MM.1S (cell line): ENCODE results near the gene KLF15.
"Not testable (repeated sequence)": the region's sequence is repeated elsewhere in the genome, so short reads cannot be mapped to it uniquely, and the experiment has no call there.

ENCODE experiments used
- DNase-seq: peaks from one replicate; pipeline ENCODE4 v3.0.0-alpha.2; 2015
- H2AFZ ChIP-seq: fragments of 300-600 bp; sonication (generic); 2 replicates; pipeline ENCODE4 v1.6.0; 2016; ENCODE audit warnings: antibody characterized with exemption, low read length
- H3F3A ChIP-seq: fragments of 300-600 bp; sonication (generic); 2 replicates; pipeline ENCODE4 v1.6.1; 2016; ENCODE audit warnings: mild to moderate bottlenecking, antibody characterized with exemption, low read length, moderate library complexity, mixed read lengths; ENCODE audit not compliant: insufficient read depth
- H3K27ac ChIP-seq: fragments of 300-600 bp; sonication (generic); 2 replicates; pipeline ENCODE4 v1.5.1; 2016; ENCODE audit warnings: mild to moderate bottlenecking, low read length
- H3K27me3 ChIP-seq: fragments of 300-600 bp; sonication (generic); replicated peaks from 2 replicates; pipeline ENCODE4 v1.6.0; 2016; ENCODE audit warnings: low read length; ENCODE audit not compliant: insufficient read depth
- H3K36me3 ChIP-seq: fragments of 300-600 bp; sonication (generic); replicated peaks from 2 replicates; pipeline ENCODE4 v1.6.1; 2016; ENCODE audit warnings: mild to moderate bottlenecking, low read length, mixed read lengths; ENCODE audit not compliant: insufficient read depth
- H3K4me1 ChIP-seq: fragments of 300-600 bp; sonication (generic); 2 replicates; pipeline ENCODE4 v1.6.1; 2016; ENCODE audit warnings: low read length, mixed read lengths
- H3K4me2 ChIP-seq: fragments of 300-600 bp; sonication (generic); 2 replicates; pipeline ENCODE4 v1.6.0; 2016; ENCODE audit warnings: low read depth, low read length
- H3K4me3 ChIP-seq: fragments of 300-600 bp; sonication (generic); 2 replicates; pipeline ENCODE4 v1.5.1; 2016; ENCODE audit warnings: low read length, mixed read lengths
- H3K79me2 ChIP-seq: fragments of 300-600 bp; sonication (generic); 2 replicates; pipeline ENCODE4 v1.6.1; 2016; ENCODE audit warnings: mixed run types, low read length, mixed read lengths
- H3K9ac ChIP-seq: fragments of 300-600 bp; sonication (generic); 2 replicates; pipeline ENCODE4 v1.6.1; 2016; ENCODE audit warnings: low read length, mixed read lengths
- H3K9me2 ChIP-seq: fragments of 300-600 bp; sonication (generic); replicated peaks from 2 replicates; pipeline ENCODE4 v1.6.1; 2016; ENCODE audit warnings: mild to moderate bottlenecking, low read length, mixed read lengths; ENCODE audit not compliant: insufficient read depth
- H3K9me3 ChIP-seq: fragments of 300-600 bp; sonication (generic); replicated peaks from 2 replicates; pipeline ENCODE4 v1.6.1; 2016; ENCODE audit warnings: mild to moderate bottlenecking, low read length, mixed read lengths; ENCODE audit not compliant: insufficient read depth
- H4K20me1 ChIP-seq: fragments of 300-600 bp; sonication (generic); 2 replicates; pipeline ENCODE4 v1.6.1; 2016; ENCODE audit warnings: mild to moderate bottlenecking, low read length, moderate library complexity, mixed read lengths; ENCODE audit not compliant: insufficient read depth
- EZH2 ChIP-seq: fragments of 300-600 bp; sonication (generic); optimal IDR thresholded peaks from 2 replicates; pipeline ENCODE3; 2017; ENCODE audit warnings: low read depth, mild to moderate bottlenecking, antibody characterized with exemption, low read length, mixed read lengths
- EZH2phosphoT487 ChIP-seq: fragments of 300-600 bp; sonication (generic); IDR thresholded peaks from 2 replicates; pipeline ENCODE4 v1.6.1; 2018; ENCODE audit warnings: antibody characterized with exemption, low read length
- TF ChIP-seq, protein P1 (sequence below): fragments of 300-600 bp; sonication (generic); IDR thresholded peaks from 2 replicates; pipeline ENCODE4 v1.5.1; 2016; ENCODE audit warnings: antibody characterized with exemption, low read length, mixed read lengths

Gene KLF15

DNA sequence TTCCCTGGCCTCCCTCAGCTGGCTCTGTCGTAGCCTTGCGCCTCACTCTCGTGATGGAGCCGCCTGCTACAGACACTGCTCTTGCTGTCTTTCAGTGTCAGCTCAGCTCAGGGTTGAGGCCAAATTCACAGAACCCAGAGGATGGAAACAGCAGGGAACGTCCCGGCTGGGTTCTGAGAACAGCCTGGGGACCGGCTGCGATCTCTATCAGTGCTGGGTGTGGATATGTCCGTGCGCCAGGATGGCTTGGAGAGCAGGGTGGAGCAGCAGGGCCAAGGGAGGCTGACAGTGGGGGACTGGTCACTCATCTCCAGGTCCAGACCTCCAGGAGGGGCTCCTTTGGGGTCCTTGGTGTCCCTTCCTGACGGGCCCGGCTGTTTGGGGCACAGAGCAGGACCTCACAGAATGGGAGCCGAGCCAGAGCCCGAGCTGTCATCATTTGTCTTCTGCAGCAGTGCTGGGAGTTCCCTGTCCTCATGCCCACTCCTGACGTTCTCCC lies 18.4 kb downstream of the KLF15 start:
- no peak overlapping the region for H3K4me3 ChIP-seq
- no peaks in the 10 kb centered on the region for H3K9me2 ChIP-seq
- H3K27ac ChIP-seq: no peak overlapping the region
- H2AFZ ChIP-seq: no peak overlapping the region
- H3K9ac ChIP-seq: no peak overlapping the region
- H3K27me3 ChIP-seq: no peaks in the 10 kb centered on the region
- TF ChIP-seq EZH2 (no peak), EZH2phosphoT487 (no peak)
- TF ChIP-seq, protein P1, sequence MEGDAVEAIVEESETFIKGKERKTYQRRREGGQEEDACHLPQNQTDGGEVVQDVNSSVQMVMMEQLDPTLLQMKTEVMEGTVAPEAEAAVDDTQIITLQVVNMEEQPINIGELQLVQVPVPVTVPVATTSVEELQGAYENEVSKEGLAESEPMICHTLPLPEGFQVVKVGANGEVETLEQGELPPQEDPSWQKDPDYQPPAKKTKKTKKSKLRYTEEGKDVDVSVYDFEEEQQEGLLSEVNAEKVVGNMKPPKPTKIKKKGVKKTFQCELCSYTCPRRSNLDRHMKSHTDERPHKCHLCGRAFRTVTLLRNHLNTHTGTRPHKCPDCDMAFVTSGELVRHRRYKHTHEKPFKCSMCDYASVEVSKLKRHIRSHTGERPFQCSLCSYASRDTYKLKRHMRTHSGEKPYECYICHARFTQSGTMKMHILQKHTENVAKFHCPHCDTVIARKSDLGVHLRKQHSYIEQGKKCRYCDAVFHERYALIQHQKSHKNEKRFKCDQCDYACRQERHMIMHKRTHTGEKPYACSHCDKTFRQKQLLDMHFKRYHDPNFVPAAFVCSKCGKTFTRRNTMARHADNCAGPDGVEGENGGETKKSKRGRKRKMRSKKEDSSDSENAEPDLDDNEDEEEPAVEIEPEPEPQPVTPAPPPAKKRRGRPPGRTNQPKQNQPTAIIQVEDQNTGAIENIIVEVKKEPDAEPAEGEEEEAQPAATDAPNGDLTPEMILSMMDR: no peak
- no peaks in the 10 kb centered on the region for H3K79me2 ChIP-seq
- no peaks in the 10 kb centered on the region for H3K4me1 ChIP-seq
- H4K20me1 ChIP-seq: no peaks in the 10 kb centered on the region
- no peaks in the 10 kb centered on the region for H3F3A ChIP-seq
- H3K4me2 ChIP-seq: no peak overlapping the region
- H3K36me3 ChIP-seq: no peaks in the 10 kb centered on the region
- no peak for DNase-seq
- no peaks in the 10 kb centered on the region for H3K9me3 ChIP-seq

DNA sequence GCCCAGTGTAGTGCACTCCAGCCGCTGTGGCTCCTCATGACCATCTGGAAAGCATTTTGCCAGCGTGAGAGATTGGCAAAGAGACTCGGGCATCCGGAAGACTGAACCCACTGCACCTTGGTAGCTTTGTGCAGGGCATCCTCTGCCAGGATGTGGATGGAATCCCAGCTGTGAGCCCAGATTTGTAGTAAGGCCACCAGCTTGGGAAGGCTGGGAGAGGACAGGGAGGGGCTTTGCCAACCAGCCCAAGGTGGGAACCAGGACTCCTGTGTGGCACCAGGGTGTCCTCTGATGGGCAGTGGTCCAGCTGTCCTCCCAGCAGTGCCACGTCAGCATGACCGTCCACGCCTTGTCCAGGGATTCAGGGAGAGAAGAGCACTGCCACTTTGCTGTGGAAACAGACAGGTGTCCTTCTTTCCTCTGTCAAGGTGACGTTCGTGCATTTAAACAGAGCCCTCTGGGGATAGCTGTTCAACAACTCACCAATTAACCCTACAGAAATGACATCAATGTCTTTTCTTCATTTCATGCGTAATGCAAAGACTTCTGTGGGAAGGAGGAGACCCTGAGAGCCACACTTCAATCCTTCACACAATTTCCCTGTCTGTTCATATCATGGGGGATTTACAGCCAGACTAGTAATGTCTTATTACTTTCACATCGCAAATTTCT lies 19.1 kb downstream of the KLF15 start:
- no peaks in the 10 kb centered on the region for H4K20me1 ChIP-seq
- no peaks in the 10 kb centered on the region for H3F3A ChIP-seq
- no peaks in the 10 kb centered on the region for H3K27me3 ChIP-seq
- no peak overlapping the region for H3K4me2 ChIP-seq
- TF ChIP-seq EZH2 (no peak), EZH2phosphoT487 (no peak)
- TF ChIP-seq, protein P1: no peak
- no peaks in the 10 kb centered on the region for H3K79me2 ChIP-seq
- no peak overlapping the region for H3K27ac ChIP-seq
- no peak overlapping the region for H2AFZ ChIP-seq
- DNase-seq: no peak
- H3K9ac ChIP-seq: no peak overlapping the region
- no peaks in the 10 kb centered on the region for H3K9me2 ChIP-seq
- H3K36me3 ChIP-seq: no peaks in the 10 kb centered on the region
- H3K4me1 ChIP-seq: no peaks in the 10 kb centered on the region
- H3K4me3 ChIP-seq: no peak overlapping the region
- no peaks in the 10 kb centered on the region for H3K9me3 ChIP-seq

DNA sequence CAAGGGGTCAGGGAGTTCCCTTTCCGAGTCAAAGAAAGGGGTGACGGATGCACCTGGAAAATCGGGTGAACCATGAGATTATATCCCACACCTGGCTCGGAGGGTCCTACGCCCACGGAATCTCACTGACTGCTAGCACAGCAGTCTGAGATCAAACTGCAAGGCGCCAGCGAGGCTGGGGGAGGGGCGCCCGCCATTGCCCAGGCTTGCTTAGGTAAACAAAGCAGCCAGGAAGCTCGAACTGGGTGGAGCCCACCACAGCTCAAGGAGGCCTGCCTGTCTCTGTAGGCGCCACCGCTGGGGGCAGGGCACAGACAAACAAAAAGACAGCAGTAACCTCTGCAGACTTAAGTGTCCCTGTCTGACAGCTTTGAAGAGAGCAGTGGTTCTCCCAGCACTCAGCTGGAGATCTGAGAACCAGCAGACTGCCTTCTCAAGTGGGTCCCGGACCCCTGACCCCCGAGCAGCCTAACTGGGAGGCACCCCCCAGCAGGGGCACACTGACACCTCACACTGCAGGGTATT lies 25.3 kb downstream of the KLF15 start:
- not testable (repeated sequence) for H3K4me1 ChIP-seq, H3K4me3 ChIP-seq, H3K36me3 ChIP-seq, H4K20me1 ChIP-seq, H3F3A ChIP-seq, DNase-seq, H3K9me3 ChIP-seq, H3K79me2 ChIP-seq, H3K27me3 ChIP-seq, H3K9ac ChIP-seq, H2AFZ ChIP-seq, H3K9me2 ChIP-seq, H3K4me2 ChIP-seq, H3K27ac ChIP-seq
